GM21717 (cell line): Measurements from ENCODE around the gene TECTA.
A peak's percentile ranks its signal among the peaks of the same experiment; 100 is the strongest.

Experiments used
- ATAC-seq: cut with Tn5 transposase; IDR thresholded peaks from one replicate; pipeline ENCODE4 v1.9.1; 2021; ENCODE audit warnings: mild to moderate bottlenecking, moderate library complexity; ENCODE audit not compliant: unreplicated experiment

The TECTA gene

GRCh38 chr11:121100943-121101342 lies at the start of gene TECTA:
Gene TECTA (plus strand): TSS chr11:121101243. CDS start chr11:121102666, 1,423 bp downstream.
- ATAC-seq, result no peak

- ATAC-seq, result no peak
These were observed 47.8 kb upstream of the TECTA start for GRCh38 chr11:121053244-121053643.

- no peak for ATAC-seq
These were observed 46.8 kb upstream of the TECTA start for GRCh38 chr11:121054266-121054665.

GRCh38 chr11:121055076-121055475 lies 46.0 kb upstream of the TECTA start:
- no peak for ATAC-seq

GRCh38 chr11:121057922-121058321 lies 43.1 kb upstream of the TECTA start:
- no peak for ATAC-seq

GRCh38 chr11:121058941-121059340 lies 42.1 kb upstream of the TECTA start:
- no peak for ATAC-seq

GRCh38 chr11:121059605-121060004 lies 41.4 kb upstream of the TECTA start:
- peak; percentile 97 for ATAC-seq

- ATAC-seq, result no peak
These were observed 37.3 kb upstream of the TECTA start for GRCh38 chr11:121063728-121064127.

GRCh38 chr11:121066623-121067022 lies 34.4 kb upstream of the TECTA start:
- no peak for ATAC-seq

GRCh38 chr11:121067026-121067425 lies 34.0 kb upstream of the TECTA start:
- no peak for ATAC-seq

- no peak for ATAC-seq
These were observed 33.6 kb upstream of the TECTA start for GRCh38 chr11:121067453-121067852.

- no peak for ATAC-seq
These were observed 32.9 kb upstream of the TECTA start for GRCh38 chr11:121067962-121068647.

- no peak for ATAC-seq
These were observed 32.3 kb upstream of the TECTA start for GRCh38 chr11:121068787-121069186.

- no peak for ATAC-seq
These were observed 29.8 kb upstream of the TECTA start for GRCh38 chr11:121070951-121071845.

GRCh38 chr11:121071846-121072450 lies 29.1 kb upstream of the TECTA start:
- ATAC-seq, result no peak

- no peak for ATAC-seq
These were observed 19.7 kb upstream of the TECTA start for GRCh38 chr11:121081321-121081720.

- no peak for ATAC-seq
These were observed 18.8 kb upstream of the TECTA start for GRCh38 chr11:121082219-121082618.

GRCh38 chr11:121082670-121083069 lies 18.4 kb upstream of the TECTA start:
- ATAC-seq, result no peak

- ATAC-seq, result no peak
These were observed 14.2 kb upstream of the TECTA start for GRCh38 chr11:121086866-121087265.

GRCh38 chr11:121089566-121089965 lies 11.5 kb upstream of the TECTA start:
- ATAC-seq, result no peak

GRCh38 chr11:121090145-121090721 lies 10.8 kb upstream of the TECTA start:
- no peak for ATAC-seq
